Right atrium auricular region (tissue), 2 donors: ENCODE data around the gene KIF15. TPM values are rescaled to one million over a fixed set of nuclear protein-coding genes. Genes with fewer than 3 reads are reported as not detected.

ENCODE experiments used
- DNase-seq: peaks from one replicate; pipeline ENCODE4 v3.0.0-alpha.2; 2019; ENCODE audit warnings: low spot score
- H3K27ac ChIP-seq, 2 donors: fragments of 200-600 bp; sonication (generic); 1 replicate in 1 of 2; 2 replicates in 1 of 2; pipeline ENCODE4 v1.5.1; 2016 to 2019
- H3K27me3 ChIP-seq, 2 donors: fragments of 200-600 bp; sonication (generic); one replicate each; pipeline versions ENCODE4 v1.5.1 to v1.6.0; 2017 to 2019
- H3K36me3 ChIP-seq: fragments of 200-600 bp; sonication (generic); one replicate; pipeline ENCODE4 v1.5.1; 2016
- H3K4me1 ChIP-seq, 2 donors: fragments of 200-600 bp; sonication (generic); one replicate each; pipeline versions ENCODE4 v1.5.1 to v1.6.0; 2017 to 2019
- H3K4me3 ChIP-seq, 2 donors: fragments of 200-600 bp; sonication (generic); 1 replicate in 1 of 2; 2 replicates in 1 of 2; pipeline ENCODE4 v1.5.1; 2017 to 2019; ENCODE audit warnings: mild to moderate bottlenecking in 1 of 2, moderate library complexity in 1 of 2
- H3K9me3 ChIP-seq, 2 donors: fragments of 200-600 bp; sonication (generic); one replicate each; pipeline ENCODE4 v1.5.1; 2019
- total RNA-seq, 2 donors: library from RNA; depleted of rRNA; stranded (reverse); fragments of >200 nt; gene quantifications; one replicate each; pipeline ENCODE4 v1.1.0, GENCODE V29; 2016
- TF ChIP-seq, protein P1 (sequence below), 2 donors: fragments of 200-600 bp; sonication (generic); IDR thresholded peaks; one replicate each; pipeline ENCODE4 v1.5.1; 2019; ENCODE audit warnings: antibody characterized with exemption in 2 of 2

KIF15 gene, protein sequence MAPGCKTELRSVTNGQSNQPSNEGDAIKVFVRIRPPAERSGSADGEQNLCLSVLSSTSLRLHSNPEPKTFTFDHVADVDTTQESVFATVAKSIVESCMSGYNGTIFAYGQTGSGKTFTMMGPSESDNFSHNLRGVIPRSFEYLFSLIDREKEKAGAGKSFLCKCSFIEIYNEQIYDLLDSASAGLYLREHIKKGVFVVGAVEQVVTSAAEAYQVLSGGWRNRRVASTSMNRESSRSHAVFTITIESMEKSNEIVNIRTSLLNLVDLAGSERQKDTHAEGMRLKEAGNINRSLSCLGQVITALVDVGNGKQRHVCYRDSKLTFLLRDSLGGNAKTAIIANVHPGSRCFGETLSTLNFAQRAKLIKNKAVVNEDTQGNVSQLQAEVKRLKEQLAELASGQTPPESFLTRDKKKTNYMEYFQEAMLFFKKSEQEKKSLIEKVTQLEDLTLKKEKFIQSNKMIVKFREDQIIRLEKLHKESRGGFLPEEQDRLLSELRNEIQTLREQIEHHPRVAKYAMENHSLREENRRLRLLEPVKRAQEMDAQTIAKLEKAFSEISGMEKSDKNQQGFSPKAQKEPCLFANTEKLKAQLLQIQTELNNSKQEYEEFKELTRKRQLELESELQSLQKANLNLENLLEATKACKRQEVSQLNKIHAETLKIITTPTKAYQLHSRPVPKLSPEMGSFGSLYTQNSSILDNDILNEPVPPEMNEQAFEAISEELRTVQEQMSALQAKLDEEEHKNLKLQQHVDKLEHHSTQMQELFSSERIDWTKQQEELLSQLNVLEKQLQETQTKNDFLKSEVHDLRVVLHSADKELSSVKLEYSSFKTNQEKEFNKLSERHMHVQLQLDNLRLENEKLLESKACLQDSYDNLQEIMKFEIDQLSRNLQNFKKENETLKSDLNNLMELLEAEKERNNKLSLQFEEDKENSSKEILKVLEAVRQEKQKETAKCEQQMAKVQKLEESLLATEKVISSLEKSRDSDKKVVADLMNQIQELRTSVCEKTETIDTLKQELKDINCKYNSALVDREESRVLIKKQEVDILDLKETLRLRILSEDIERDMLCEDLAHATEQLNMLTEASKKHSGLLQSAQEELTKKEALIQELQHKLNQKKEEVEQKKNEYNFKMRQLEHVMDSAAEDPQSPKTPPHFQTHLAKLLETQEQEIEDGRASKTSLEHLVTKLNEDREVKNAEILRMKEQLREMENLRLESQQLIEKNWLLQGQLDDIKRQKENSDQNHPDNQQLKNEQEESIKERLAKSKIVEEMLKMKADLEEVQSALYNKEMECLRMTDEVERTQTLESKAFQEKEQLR (N-terminal part only)
- total RNA-seq: under 1 TPM; 0.24 to 0.63 TPM

DNA sequence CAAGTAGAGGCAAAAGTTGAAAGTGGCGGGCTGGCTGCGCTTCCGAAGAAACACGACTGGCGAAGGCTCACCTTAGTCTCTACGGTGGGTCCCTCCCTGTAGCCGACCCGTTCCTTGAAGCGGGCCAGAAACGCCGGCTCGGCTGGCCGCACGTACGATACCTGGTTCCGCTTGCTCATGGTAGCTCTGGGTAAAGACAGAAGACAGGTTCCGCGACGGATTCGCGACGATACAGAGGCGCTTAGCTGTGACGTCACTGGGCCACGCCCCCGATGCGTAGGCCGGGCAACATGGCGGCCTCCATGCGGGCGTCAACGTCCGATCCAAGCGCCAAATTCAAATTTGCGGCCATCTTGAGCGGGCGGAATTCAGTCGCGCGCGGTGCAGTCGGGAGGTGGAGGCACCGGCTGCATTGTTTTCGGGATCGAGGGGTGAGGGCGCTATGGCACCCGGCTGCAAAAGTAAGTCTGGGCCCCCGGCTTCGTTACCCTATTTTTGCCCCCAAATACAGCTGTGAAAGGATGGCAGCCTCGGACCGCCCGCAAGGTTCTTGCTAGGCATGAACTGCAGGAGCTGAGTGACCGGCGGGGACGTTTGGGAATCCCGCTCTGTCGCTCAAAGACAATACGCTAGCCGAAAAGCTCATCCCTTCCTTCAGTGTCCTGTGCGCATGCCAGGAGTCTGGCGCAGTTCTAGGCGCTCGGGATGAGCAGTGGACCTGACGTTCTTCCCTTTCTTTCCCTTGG is at the start of gene KIF15, which contains the start of gene KIAA1143:
TSS of gene KIF15 (plus strand) at position 371 of the 746 bp plus-strand sequence. CDS start at position 443, 72 bp downstream.
TSS of gene KIAA1143 (minus strand) at position 196 of the 746 bp plus-strand sequence. CDS start at position 179, 17 bp downstream.
- Histone ChIP-seq H3K27me3 (no peaks in the 10 kb centered on the region), H3K36me3 (peaks cover 4% of the 10 kb centered on the region), H3K4me3 (peak within 1 kb of the TSS; percentile 86 to 94), H3K9me3 (peaks cover 0 to 5% of the 10 kb centered on the region in 2 donors), H3K4me1 (peaks cover 0 to 15% of the 10 kb centered on the region in 2 donors), H3K27ac (peak within 1 kb of the TSS; percentile 63 to 89)
- TF ChIP-seq, protein P1, sequence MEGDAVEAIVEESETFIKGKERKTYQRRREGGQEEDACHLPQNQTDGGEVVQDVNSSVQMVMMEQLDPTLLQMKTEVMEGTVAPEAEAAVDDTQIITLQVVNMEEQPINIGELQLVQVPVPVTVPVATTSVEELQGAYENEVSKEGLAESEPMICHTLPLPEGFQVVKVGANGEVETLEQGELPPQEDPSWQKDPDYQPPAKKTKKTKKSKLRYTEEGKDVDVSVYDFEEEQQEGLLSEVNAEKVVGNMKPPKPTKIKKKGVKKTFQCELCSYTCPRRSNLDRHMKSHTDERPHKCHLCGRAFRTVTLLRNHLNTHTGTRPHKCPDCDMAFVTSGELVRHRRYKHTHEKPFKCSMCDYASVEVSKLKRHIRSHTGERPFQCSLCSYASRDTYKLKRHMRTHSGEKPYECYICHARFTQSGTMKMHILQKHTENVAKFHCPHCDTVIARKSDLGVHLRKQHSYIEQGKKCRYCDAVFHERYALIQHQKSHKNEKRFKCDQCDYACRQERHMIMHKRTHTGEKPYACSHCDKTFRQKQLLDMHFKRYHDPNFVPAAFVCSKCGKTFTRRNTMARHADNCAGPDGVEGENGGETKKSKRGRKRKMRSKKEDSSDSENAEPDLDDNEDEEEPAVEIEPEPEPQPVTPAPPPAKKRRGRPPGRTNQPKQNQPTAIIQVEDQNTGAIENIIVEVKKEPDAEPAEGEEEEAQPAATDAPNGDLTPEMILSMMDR (IDR thresholded peaks at IDR 0.05): no peak
- DNase-seq: peak; percentile 97

DNA sequence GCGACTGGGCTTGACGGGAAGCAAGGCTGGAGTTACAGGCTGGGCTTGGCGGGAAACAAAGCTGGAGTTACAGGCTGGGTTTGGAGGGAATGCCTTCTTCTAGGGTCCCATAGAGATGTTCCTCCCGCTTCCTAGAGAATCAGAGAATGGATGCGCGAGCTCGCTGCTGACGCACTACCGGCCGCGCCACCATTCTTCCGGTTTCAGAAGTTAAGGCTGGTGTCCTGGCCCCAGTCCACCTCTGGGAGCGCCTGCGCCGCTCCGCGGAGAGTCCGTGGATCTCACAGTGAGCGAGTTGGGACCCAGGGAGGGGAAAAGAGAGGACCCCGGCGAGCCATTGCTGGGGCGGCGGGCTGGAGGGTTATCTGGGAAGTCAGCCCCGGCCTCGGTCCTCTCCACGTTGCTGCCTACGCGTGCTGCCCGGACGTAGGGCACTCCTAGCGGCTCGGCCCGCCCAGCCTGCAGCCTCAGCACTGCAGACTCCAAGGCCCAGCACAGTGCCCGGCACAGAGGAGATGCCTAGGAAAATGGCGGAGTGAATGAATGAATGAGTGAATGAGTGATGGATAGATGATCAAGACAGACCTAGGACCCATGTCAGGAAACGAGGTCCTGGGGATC is 49.0 kb upstream of the KIF15 start, which contains the start of gene ZNF502:
TSS of gene ZNF502 (plus strand) at position 206 of the 621 bp plus-strand sequence. CDS start 7,602 bp downstream, outside the sequence.
- DNase-seq: peak; percentile 88
- Histone ChIP-seq H3K4me3 (peak within 1 kb of the TSS; percentile 67 to 80), H3K4me1 (peaks cover 0 to 5% of the 10 kb centered on the region in 2 donors), H3K36me3 (peaks cover 1% of the 10 kb centered on the region), H3K27ac (peak within 1 kb of the TSS; percentile 59 to 70), H3K9me3 (peaks cover 5 to 47% of the 10 kb centered on the region in 2 donors), H3K27me3 (no peaks in the 10 kb centered on the region)
- TF ChIP-seq, protein P1 (IDR thresholded peaks at IDR 0.05): peak in 1 of 2 donors; percentile 50

DNA sequence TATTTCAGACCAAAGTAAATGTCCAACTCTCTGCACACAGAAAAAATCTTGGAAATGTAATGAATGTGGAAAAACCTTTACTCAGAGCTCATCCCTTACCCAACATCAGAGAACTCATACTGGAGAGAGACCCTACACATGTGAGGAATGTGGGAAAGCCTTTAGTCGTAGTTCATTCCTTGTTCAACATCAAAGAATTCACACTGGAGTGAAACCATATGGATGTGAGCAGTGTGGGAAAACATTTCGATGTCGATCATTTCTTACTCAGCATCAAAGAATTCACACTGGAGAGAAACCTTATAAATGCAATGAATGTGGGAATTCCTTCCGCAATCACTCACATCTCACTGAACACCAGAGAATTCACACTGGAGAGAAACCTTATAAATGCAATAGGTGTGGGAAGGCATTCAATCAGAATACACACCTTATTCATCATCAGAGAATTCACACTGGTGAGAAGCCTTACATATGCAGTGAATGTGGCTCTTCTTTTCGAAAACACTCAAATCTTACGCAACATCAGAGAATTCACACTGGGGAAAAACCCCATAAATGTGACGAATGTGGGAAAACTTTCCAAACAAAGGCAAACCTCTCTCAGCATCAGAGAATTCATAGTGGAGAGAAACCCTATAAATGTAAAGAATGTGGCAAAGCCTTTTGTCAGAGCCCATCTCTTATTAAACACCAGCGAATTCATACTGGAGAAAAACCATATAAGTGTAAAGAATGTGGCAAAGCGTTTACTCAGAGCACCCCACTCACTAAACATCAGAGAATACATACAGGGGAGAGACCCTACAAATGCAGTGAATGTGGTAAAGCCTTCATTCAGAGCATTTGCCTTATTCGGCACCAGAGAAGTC is 40.1 kb upstream of the KIF15 start:
- no peak overlapping the region for H3K27ac ChIP-seq
- no peak overlapping the region for H3K4me3 ChIP-seq
- no peaks in the 10 kb centered on the region for H3K4me1 ChIP-seq
- H3K36me3 ChIP-seq: peaks cover 41% of the 10 kb centered on the region
- DNase-seq: no peak
- TF ChIP-seq, protein P1 (IDR thresholded peaks at IDR 0.05): no peak
- peaks cover 68 to 100% of the 10 kb centered on the region in 2 donors for H3K9me3 ChIP-seq
- no peaks in the 10 kb centered on the region for H3K27me3 ChIP-seq

DNA sequence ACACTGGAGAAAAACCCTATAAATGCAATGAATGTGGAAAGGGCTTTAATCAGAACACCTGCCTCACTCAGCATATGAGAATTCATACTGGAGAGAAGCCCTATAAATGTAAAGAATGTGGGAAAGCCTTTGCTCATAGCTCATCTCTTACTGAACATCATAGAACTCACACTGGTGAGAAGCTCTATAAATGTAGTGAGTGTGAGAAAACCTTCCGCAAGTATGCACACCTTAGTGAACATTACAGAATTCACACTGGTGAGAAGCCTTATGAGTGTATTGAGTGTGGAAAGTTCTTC is 39.5 kb upstream of the KIF15 start:
- H3K27ac ChIP-seq: no peak overlapping the region
- H3K9me3 ChIP-seq: peaks cover 65 to 100% of the 10 kb centered on the region in 2 donors
- TF ChIP-seq, protein P1 (IDR thresholded peaks at IDR 0.05): no peak
- H3K4me1 ChIP-seq: no peaks in the 10 kb centered on the region
- DNase-seq: no peak
- peaks cover 41% of the 10 kb centered on the region for H3K36me3 ChIP-seq
- no peak overlapping the region for H3K4me3 ChIP-seq
- H3K27me3 ChIP-seq: no peaks in the 10 kb centered on the region
